GM19351 (cell line): Measurements from ENCODE around the gene NTNG2.

ENCODE experiments used
- ATAC-seq: cut with Tn5 transposase; IDR thresholded peaks from one replicate; pipeline ENCODE4 v1.9.1; 2021; ENCODE audit warnings: mild to moderate bottlenecking, moderate library complexity; ENCODE audit not compliant: unreplicated experiment

Gene NTNG2

DNA sequence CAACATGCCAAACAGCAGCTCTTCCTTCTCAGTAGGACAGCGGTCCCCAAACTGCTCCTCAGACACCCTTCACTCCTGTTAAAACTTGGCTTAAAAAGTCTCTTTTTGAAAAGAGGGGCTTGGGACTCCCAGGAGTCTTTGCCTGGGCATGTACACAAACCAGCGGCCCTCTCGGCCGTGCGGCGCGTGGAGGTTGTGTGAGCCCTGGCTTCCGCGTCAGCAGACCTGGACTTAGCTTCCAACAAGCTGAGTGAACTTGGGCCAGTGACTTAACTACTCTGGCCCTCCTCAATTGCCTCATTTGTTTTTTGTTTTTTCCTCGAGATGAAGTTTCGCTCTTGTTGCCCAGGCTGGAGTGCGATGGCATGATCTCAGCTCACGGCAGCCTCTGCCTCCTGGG lies 15.3 kb upstream of the NTNG2 start:
- no peak for ATAC-seq

DNA sequence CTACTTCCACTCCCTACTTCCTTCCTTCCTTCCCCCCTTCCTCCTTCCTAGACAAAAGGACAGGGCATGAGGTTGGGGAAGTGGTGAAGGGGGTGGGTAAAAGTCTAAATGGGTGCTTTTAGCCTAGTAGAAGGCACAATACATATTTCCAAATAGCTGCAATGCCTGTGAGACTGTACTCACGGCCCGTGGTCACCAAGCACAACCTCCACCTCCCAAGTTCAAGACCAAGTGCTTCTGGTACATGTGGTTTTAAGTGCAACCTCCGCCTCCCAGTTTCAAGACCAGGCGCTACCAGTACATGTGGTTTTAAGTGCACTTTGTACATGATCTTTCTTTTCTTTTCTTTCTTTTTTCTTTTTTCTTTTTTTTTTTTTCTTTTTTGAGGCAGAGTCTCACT lies 14.5 kb upstream of the NTNG2 start:
- no peak for ATAC-seq

DNA sequence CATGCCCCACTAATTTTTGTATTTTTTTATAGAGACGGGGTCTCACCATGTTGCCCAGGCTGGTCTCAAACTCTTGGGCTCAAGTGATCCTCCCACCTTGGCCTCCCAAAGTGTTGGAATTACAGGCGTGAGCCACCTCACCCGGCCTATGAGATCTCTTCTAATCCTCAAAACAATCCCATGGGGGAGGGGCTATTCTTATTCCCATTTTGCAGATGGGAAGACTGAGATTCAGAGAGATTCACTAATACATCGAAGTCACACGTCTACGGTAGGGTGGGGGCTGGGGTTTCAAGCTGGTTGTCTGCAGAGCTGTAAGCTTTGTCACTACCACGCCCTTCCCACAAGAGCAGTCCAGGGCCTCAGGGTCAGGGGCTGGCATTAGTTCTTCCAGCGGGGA lies 14.0 kb upstream of the NTNG2 start:
- no peak for ATAC-seq

DNA sequence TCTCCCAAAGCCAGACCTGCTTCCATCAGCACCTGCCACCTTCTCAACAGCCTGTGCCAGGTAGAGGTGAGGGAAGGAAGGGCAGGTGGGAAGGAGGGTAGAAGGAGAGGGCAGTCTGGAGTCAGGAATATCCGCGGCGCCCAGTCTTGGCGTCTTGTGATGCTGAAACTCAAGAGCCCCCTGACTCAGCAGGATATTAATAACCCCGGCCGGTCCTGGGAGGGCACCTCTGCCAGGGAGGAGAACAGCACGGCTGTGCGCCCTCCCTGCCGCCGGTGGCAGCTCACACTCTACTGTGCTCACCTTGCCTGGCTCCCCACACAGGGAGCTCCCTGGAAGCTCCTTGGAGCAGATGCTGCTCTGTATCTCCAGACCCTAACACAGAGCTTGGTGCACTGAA lies 11.6 kb upstream of the NTNG2 start:
- no peak for ATAC-seq

DNA sequence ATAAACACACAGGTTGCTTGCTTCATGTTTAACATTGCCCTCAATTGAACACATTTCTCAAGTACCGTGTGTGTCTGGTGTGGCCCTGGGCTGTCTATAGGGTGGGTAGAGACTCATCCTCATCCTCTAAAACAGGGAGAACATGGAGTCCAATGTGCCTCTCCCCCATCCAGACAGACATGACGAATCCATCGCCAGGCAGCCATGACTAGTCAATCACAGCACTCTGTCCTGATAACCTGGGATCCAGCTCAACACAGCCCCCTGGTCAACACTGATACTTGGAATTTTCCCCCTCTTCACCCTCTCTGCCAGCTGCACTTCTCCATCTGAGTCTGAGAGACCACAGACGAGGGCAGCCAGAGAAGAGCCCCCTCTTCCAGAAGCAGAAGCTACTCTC lies 10.7 kb upstream of the NTNG2 start:
- no peak for ATAC-seq

DNA sequence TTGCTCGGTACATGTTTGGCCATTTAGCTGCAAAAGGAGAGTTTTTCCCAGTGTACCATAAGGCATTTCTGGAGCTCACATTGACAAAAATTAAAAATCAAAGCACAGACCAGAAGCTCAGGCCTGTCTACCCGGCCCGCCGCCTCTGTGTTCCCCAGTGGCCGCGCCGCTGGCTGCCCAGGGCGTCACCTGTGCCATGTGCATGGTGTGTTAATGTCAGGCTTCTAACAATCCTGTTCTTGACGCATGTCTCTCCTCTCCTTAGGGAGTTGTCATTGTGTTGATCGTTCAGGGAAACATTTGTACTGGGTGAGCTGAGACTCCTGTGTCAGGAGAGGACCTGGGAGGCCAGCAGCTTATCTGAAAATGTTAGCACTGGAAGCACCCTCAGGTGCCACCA lies 9.6 kb upstream of the NTNG2 start:
- ATAC-seq, result no peak

DNA sequence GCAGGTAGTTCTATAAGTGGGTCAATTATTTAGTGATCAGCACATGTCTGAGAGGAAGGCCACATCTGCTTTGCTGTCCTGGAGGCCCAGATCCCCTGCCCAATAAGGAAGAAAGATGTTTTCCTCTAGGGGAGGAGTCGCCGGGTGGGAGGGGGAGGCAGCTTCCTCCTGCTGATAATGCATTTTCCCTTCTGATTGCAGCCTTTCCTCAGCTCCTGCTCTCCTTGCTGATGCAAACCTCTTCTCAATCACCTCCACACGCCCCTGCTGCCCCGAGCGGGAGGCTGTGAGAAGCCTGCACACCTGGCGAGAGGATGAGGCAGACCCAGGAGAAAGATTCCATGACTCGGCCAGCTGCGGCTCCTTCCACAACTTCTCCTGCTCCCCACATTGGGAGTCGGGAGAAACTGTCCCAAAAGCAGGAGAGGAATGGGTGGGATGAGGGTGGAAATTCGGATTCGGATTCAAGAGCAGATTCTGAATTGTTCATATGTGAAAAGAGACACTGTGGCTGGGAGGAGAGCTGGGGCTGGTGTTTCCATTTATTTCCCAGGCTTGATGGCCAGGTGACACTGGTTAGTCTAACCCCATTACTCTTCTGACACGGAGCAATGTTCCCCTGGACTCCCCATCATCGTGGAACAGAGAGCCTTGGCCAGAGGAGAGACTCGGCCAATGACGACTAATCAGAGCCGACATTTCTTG lies 6.8 kb upstream of the NTNG2 start:
- ATAC-seq, result no peak

DNA sequence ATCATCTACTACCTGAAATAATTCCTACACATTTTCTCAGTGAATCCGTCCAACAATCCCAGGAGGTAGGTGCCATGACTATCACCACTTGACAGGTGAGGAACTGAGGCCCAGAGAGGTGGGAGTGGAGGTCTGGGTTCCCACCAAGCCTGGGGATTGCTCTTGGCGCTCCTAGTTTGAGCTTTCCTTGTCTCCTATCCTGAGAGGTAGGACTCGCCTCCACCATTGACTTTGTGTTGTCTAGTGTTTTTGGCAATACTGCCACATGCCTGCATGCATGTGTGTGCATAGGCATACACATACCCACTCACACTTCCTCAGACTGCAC lies 6.3 kb upstream of the NTNG2 start:
- no peak for ATAC-seq

DNA sequence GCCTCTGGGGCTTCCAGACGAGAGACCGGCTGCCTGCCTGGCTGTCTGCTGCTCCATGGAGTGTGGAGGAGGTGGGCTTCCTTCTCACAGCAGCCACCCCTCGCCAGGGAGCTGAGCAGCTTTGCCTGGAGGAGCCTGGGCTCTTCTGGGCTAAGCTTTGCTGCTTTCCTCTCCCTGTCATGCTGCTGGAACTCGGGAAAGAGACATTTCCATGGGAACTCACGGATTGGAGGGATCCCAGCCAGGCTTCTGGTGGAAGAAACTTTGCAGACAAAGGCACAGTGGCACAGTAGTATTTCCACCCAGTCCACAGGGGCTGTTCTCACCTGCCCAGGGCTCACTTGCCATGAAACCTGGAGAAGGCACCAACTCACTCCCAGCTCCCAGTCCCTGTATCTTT lies 5.6 kb upstream of the NTNG2 start:
- no peak for ATAC-seq

DNA sequence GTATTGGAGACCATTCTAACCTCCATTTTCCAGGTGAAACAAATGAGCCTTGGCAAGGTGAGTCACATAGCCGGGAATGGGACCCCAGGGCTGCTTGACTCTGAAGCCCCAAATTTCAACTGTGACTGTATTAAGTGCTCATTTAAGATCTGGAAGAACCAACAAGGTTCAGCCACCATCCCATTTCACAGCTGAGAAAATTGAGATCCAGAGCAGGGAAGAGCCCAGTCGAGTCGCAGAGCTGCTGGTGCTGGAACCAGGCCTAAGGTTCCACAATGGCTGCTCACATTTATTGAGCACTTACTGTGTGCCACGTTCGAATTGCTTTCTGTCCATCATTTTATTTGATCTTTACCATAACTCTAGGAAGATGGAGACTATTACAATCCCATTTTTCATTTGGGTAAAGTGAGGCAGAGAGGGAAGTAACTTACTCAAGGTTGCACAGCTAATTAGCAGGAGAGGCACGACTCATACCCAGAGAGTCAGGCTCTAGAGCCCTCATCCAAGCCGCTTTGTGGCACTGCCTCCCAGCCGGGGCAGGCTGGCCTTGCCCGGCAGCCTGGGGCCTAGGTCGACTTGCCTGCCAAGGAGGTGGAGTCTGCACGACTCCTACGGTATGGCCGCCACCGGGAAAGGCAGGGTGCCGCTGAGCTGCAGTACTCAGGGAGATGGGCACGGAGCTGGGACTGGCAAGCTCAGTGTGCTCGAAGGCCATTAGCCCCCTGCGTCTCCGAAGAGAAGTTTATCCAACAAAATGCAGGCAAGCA lies 4.3 kb upstream of the NTNG2 start:
- ATAC-seq, result no peak

DNA sequence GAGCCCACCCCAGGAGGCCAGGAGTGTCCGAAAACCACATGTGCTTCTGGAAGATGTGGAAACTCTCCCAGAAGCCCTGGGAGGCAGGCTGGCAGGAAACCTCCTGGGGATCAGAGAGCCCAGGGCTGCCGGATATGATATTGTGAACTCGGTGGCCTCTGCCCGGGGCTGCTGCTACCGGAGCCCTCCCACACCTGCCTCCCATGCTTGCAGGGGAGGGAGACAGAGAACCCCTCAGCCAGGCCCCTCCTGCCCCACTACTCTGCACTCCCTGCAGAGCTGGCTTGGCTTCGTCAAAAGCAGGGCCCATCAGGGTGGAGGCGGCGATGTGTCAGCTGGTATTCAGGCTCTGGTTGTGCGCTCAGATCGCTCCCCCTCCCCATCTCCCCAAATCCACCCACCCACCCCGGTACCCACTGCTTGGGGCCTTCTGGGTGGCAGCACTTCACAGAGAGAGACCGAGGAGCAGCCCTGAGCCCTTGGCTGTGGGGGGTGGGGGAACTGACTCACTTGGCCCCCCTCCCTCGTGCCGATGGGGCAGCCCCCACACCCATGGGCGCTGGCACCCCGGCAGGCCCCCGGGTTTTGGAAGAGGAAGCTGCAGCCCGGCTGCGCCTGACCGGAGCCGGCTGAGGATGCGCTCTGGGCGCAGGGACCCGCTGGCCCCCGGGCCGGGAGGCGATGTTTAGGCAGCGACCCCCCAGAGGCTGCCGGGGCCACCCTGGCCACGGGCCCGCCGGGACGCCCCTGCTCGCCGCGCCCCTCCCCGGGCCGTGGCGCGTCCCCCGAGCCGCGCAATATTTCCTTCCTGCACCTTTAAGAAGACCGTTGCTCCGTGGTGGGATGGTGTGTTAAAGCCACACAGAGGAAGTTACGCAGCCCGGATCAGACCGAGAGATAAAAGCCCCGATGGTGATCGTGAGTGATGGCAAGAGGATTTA lies 786 bp upstream of the NTNG2 start:
- no peak for ATAC-seq

DNA sequence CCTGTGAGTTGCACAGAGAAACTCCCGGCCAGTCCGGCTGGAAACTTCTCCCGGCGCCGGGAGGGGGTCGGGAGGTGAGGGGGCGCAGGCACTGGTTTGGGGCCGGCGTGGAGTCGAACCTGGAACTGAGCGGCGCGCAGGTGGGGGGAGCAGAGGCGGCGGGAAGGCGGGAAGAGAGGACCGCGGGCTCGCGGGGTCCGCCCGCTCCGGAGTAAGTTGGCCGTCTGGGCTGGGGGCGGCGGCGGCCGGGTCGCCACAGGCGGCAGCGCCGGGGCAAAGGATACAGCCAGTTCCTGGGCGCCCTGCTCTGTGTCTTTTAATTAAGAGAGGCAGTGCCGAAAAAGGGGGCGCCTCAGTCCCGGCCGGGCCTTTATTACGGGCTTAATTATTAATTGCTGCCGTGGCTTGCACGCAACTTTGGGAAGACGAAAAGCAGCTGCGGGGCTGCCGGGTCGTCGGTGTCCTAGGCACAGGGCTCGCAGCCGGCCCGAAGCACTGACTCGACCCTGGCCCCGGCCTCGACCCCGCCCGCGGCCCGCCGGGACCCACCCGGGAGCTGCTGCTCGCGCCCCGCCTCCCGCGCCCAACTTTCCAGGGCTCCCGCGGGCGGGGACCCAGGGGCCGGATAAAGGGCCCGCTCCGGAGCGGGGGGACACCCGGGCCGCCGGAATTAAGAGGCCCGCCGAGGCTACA lies 1.1 kb downstream of the NTNG2 start:
- no peak for ATAC-seq

DNA sequence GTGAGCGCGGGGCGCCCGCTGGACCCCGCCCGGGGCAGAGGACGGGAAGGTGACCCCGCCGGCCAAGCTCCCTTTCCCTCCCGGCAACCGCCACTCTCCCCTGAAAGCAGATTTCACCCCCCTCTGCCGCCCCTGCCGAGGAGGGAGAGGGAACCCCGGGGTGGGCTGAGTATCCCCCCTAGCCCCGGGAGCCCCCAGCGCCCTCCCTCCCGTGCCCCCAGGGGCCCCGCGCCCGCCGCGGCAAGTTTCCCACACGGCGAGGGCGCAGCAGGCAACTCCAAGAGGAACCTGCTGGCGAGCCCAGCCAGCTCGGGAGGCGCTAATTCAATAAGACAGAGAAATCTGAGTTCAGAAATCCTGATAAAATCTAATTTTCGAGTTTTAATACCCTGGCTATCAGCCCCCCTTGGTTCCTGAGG lies 1.6 kb downstream of the NTNG2 start:
- no peak for ATAC-seq

DNA sequence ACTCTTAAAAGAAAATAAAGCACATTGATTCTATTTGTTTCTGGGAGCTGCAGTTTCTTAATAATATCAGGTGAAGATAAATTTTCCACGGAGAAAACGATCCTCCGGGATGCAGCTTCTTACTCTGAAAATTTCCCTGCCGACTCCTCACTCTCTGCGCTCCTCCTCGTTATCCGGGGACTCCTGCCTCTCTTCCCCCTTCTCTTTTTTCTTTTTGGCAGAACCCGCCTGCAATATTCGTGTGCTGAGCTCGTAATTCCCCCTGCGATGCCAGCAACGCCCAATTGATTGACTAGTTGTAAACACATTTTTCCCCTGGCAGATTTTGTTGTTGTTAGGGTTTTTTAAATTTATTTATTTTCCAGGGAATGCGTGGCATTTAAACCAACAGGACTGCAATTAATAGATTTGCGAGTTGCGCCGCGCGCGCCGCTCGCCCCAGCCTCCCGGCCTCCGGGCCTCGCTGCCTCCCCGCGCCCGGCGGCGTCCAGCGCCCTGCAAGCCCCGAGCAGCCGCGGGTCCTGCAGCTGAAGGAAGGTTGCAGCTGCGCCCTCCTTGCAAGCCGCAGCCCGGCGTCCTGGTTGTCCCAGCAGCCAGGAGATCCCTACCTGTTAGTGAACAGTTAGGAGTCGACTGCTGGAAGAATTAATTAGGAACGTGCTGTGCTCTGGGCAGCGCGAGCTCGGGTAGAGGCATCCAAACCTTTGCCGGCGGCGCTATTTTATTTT lies 2.2 kb downstream of the NTNG2 start:
- no peak for ATAC-seq

DNA sequence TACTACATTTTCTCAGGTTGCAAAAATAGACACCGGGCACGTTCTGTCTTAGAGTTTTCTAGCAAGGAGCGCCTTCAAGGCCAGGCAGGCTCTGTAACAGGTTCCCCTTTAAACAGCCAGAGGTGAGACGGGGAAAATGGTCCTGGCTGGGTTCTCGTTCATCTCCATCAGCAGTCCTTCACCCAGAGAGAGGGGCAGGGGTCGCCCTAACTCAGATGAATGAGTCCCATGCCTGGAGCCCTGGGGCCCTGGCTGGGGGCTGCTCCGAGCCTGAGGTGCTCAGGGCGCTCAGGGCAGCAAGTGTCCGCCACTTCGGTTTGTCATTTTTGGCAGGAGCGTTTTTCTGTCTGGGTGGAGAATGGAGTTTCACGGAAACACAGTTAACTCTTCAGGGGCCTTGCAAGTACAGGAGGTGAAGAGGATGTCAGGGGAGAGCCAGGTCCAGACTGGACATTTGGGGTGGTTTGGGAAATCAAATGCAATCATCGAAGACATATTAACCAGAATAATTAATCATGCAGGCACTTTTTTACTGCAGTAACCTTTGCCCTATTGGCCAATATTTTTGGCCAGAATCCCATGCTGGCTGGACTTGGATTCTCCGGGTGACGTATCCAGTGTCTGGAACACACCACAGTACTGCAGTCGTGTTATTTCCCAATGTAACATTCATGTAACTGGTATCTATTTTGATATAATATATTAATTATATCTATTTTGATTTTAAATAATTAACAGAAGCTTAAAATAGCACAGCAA lies 2.9 kb downstream of the NTNG2 start:
- no peak for ATAC-seq

DNA sequence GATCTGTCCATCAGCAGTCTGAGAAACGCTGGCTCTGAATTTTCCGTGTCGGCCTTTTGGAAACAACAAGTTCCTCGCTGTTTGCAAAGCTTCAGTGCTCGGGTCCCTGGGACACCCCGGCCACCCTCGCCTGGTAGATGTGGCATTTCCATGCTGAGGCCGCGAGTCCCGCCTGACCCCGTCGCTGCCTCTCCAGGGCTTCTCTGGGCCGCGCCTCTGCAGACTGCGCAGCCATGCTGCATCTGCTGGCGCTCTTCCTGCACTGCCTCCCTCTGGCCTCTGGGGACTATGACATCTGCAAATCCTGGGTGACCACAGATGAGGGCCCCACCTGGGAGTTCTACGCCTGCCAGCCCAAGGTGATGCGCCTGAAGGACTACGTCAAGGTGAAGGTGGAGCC lies 4.7 kb downstream of the NTNG2 start:
- ATAC-seq, result no peak

DNA sequence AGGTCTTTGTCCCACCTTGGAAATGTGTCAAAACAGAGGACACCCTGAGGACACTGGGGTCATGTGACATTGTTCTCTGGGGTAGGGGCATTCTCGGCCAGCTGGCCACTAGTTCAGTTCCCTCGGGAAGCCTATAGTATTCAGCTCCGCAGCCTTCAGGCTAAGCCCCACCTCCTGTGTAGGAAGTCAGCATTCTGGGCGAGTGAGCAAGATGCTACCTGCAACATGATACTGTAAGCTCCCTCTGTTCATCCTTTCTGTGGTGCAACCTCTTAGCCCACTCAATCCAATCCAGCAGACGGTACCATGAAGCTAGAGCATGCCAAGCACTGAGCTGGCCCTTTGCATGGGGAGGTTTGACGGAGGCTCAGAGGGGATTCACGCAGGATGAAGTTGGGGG lies 5.3 kb downstream of the NTNG2 start:
- ATAC-seq, result no peak

DNA sequence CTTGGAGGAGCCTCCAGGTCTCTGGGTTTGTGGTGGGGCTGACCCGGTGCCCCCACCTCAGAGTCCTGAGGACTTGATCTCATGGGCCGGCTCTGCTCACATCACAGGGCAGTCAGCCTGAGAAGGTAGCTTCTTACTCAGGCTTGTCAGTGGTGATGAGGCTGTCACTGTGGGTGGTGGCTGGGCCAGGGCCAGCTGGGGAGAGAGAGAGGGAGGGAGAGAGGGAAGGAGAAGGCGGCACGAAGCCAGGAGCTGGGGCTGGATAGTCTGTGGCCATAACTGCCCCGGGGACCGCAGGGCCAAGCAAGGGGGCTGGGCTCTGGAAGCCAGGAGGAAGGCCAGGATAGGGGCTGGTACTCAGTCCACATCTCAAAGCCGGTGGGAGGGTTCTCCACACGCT lies 6.5 kb downstream of the NTNG2 start:
- ATAC-seq, result no peak

DNA sequence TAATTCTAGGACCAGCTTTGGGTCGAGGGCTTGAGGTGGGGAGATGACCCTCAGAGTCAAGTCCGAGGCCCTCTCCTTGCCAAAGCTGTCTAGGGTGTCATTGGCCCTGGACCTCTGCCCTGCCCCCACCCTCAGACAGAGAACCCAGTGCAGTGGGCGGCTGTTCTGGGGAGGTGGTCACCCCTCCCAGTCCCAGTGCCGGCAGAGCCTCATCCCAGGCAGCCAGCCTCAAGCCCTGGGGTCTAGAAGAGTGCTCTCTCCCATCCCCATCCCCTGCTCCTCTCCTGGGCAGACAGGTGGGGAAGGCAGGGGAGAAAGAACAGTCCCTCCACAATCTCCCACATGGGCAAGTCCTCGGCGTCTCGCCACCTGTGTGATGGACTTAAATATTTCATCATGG lies 7.0 kb downstream of the NTNG2 start:
- ATAC-seq, result no peak
